Spleen (tissue), 11 donors: ENCODE data around the gene PRKCB. TPM values are rescaled to one million over a fixed set of nuclear protein-coding genes. Genes with fewer than 3 reads are reported as not detected.

Source experiments
- DNase-seq: peaks from one replicate; pipeline ENCODE4 v3.0.0-alpha.2; 2020
- H3K27ac ChIP-seq, 8 donors: fragments of 200-600 bp; sonication (generic) in 7 of 8; 1 replicate in 4 of 8; 2 replicates in 4 of 8; pipeline versions ENCODE4 v1.5.0 to v1.8.0; 2016 to 2021; ENCODE audit warnings: inconsistent platforms in 4 of 8, mild to moderate bottlenecking in 4 of 8, moderate library complexity in 1 of 8
- H3K27me3 ChIP-seq, 7 donors: fragments of 200-600 bp; sonication (generic) in 6 of 7; replicated peaks in 1 of 7; 1 replicate in 4 of 7; 2 replicates in 3 of 7; pipeline versions ENCODE4 v1.5.0 to v1.8.0; 2016 to 2021; ENCODE audit warnings: inconsistent platforms in 3 of 7, mild to moderate bottlenecking in 1 of 7
- H3K36me3 ChIP-seq, 6 donors: fragments of 200-600 bp; sonication (generic) in 5 of 6; 1 replicate in 4 of 6; 2 replicates in 2 of 6; pipeline versions ENCODE4 v1.5.0 to v1.8.0; 2016 to 2021; ENCODE audit warnings: inconsistent platforms in 2 of 6
- H3K4me1 ChIP-seq, 6 donors: fragments of 200-600 bp; sonication (generic) in 5 of 6; 1 replicate in 3 of 6; 2 replicates in 3 of 6; pipeline versions ENCODE4 v1.5.0 to v1.8.0; 2016 to 2021; ENCODE audit warnings: inconsistent platforms in 3 of 6
- H3K4me3 ChIP-seq, 8 donors: fragments of 200-600 bp; sonication (generic) in 7 of 8; 1 replicate in 4 of 8; 2 replicates in 4 of 8; pipeline versions ENCODE4 v1.5.0 to v1.8.0; 2016 to 2021; ENCODE audit warnings: inconsistent platforms in 4 of 8, mild to moderate bottlenecking in 4 of 8, moderate library complexity in 2 of 8
- H3K9me3 ChIP-seq, 8 donors: fragments of 200-600 bp; sonication (generic) in 7 of 8; 1 replicate in 4 of 8; 2 replicates in 4 of 8; pipeline versions ENCODE4 v1.5.0 to v1.8.0; 2016 to 2021; ENCODE audit warnings: inconsistent platforms in 4 of 8
- CTCF ChIP-seq, 11 experiments: fragments of 200-600 bp in 7 of 11; fragments of 450-650 bp in 4 of 11; sonication (generic) in 4 of 11; IDR thresholded peaks in 8 of 11; conservative IDR thresholded peaks in 3 of 11; 1 replicate in 7 of 11; 2 replicates in 4 of 11; pipeline versions ENCODE4 v1.4.0 to v1.8.0; 2016 to 2021; ENCODE audit warnings: antibody characterized with exemption in 11 of 11, inconsistent platforms in 4 of 11, mild to moderate bottlenecking in 1 of 11
- POLR2A ChIP-seq, 3 donors: fragments of 450-650 bp; IDR thresholded peaks; one replicate each; pipeline ENCODE4 v1.5.1; 2017; ENCODE audit warnings: antibody characterized with exemption in 3 of 3, mild to moderate bottlenecking in 1 of 3
- POLR2AphosphoS5 ChIP-seq, 3 donors: sonication (generic); formaldehyde crosslinking; IDR thresholded peaks; one replicate each; pipeline ENCODE4 v1.5.1; 2017; ENCODE audit warnings: antibody characterized with exemption in 3 of 3
- WGBS, 5 donors: extraction: QIAGEN DNeasy Blood & Tissue Kit in 3 of 5; methylation state at CpG; one replicate each; pipeline versions ENCODE4 v1.1.5 to v1.1.7; 2013 to 2018; 5-methylcytosine and 5-hydroxymethylcytosine counted together
- intact Hi-C: fragments of 100-400 bp; cut with DNase I; formaldehyde crosslinking; loops from one replicate; pipeline ENCODE4 v1.15.0; 2023; ENCODE audit warnings: low total_unique reads
- polyA plus RNA-seq, 3 donors: library from polyadenylated mRNA; stranded (reverse); fragments of 200-250 nt; gene quantifications; one replicate each; pipeline ENCODE4 v1.2.1, GENCODE V29; 2013
- total RNA-seq, 7 donors: library from RNA; depleted of rRNA in 3 of 7; stranded (reverse); fragments of >200 nt in 3 of 7; fragmentation: NEBNext Ultra II Directional in 4 of 7; extraction: Animal tissue kit (Norgen Biotek cat#: 25700) in 4 of 7; gene quantifications; one replicate each; pipeline versions ENCODE4 v1.1.0 to v1.2.1, GENCODE V29; 2016 to 2021
- donor health status: healthy with polysubstance abuse.
- donor health status: DM: no; HTN: no; CAD: no; lungs with moderate emphysema.
- donor health status: DM: no; HTN: no; CAD: no.
- donor health status: Bipolar disorder and iron deficiency.
- donor health status: healthy.
- donor health status: DM: no; HTN: no; CAD: no.
- donor health status: DM: yes; HTN: yes; CAD: no.

PRKCB gene
- total and polyA plus RNA-seq, 10 donors: 33.8 to 284 (median 182) TPM

GRCh38 chr16:24191876-24192402, 356.2 kb downstream of the PRKCB start:
- Histone ChIP-seq H3K4me1 (no peaks in the 10 kb centered on the region), H3K27me3 (no peaks in the 10 kb centered on the region), H3K4me3 (no peak overlapping the region), H3K36me3 (peaks cover 0 to 100% (median 28%) of the 10 kb centered on the region in 6 donors), H3K27ac (no peak overlapping the region), H3K9me3 (no peaks in the 10 kb centered on the region)
- no peak for DNase-seq
- WGBS, 5 donors: 70 to 83% (median 81%) methylated on average over 7 of the region's 7 CpGs
- intact Hi-C loops: no loop called here
- TF ChIP-seq POLR2A (IDR thresholded peaks at IDR 0.05): no peak
- TF ChIP-seq POLR2AphosphoS5 (IDR thresholded peaks at IDR 0.05): no peak
- TF ChIP-seq CTCF (IDR thresholded peaks at IDR 0.05 in 8 of 11, conservative IDR thresholded peaks at IDR 0.05 in 3 of 11): no peak

- H3K4me3 ChIP-seq: no peak overlapping the region
- TF ChIP-seq POLR2AphosphoS5 (IDR thresholded peaks at IDR 0.05) (no peak), POLR2A (IDR thresholded peaks at IDR 0.05) (no peak), CTCF (IDR thresholded peaks at IDR 0.05 in 8 of 11, conservative IDR thresholded peaks at IDR 0.05 in 3 of 11) (no peak)
- no peak for DNase-seq
- no peak overlapping the region for H3K27ac ChIP-seq
- WGBS, 5 donors: 84 to 94% (median 89%) methylated on average over 2 of the region's 2 CpGs
- peaks cover 0 to 100% (median 39%) of the 10 kb centered on the region in 6 donors for H3K36me3 ChIP-seq
- H3K9me3 ChIP-seq: no peaks in the 10 kb centered on the region
- no peaks in the 10 kb centered on the region for H3K4me1 ChIP-seq
- H3K27me3 ChIP-seq: no peaks in the 10 kb centered on the region
- intact Hi-C loops: no loop called here
These were observed 359.4 kb downstream of the PRKCB start for GRCh38 chr16:24195221-24195620.

- no peak for DNase-seq
- WGBS, 5 donors: 78 to 88% (median 81%) methylated on average over 4 of the region's 4 CpGs
- H3K27ac ChIP-seq: no peak overlapping the region
- no peaks in the 10 kb centered on the region for H3K4me1 ChIP-seq
- peaks cover 0 to 100% (median 29%) of the 10 kb centered on the region in 6 donors for H3K36me3 ChIP-seq
- no peaks in the 10 kb centered on the region for H3K27me3 ChIP-seq
- H3K9me3 ChIP-seq: no peaks in the 10 kb centered on the region
- H3K4me3 ChIP-seq: no peak overlapping the region
- no peak for TF ChIP-seq POLR2AphosphoS5 (IDR thresholded peaks at IDR 0.05)
- no peak for TF ChIP-seq CTCF (IDR thresholded peaks at IDR 0.05 in 8 of 11, conservative IDR thresholded peaks at IDR 0.05 in 3 of 11)
- TF ChIP-seq POLR2A (IDR thresholded peaks at IDR 0.05): no peak
- intact Hi-C loops: no loop called here
These were observed 363.2 kb downstream of the PRKCB start for GRCh38 chr16:24198807-24199533.

- intact Hi-C loops: no loop called here
- Histone ChIP-seq H3K4me3 (no peak overlapping the region), H3K27me3 (no peaks in the 10 kb centered on the region), H3K4me1 (no peaks in the 10 kb centered on the region), H3K36me3 (peaks cover 0 to 100% (median 45%) of the 10 kb centered on the region in 6 donors), H3K27ac (no peak overlapping the region), H3K9me3 (no peaks in the 10 kb centered on the region)
- no peak for DNase-seq
- TF ChIP-seq CTCF (IDR thresholded peaks at IDR 0.05 in 8 of 11, conservative IDR thresholded peaks at IDR 0.05 in 3 of 11) (no peak), POLR2A (IDR thresholded peaks at IDR 0.05) (no peak), POLR2AphosphoS5 (IDR thresholded peaks at IDR 0.05) (no peak)
- WGBS, 5 donors: 54 to 66% (median 56%) methylated on average over 4 of the region's 4 CpGs
These were observed 367.9 kb downstream of the PRKCB start for GRCh38 chr16:24203675-24204074.
